RWPE2 (cell line): ENCODE results near the gene RNASEL.

Experiments used
- ATAC-seq: fragments of 200-7000 bp; cut with Tn5 transposase; 3 replicates; pipeline ENCODE4 v1.9.1; 2021; ENCODE audit warnings: low read depth
- DNase-seq: peaks from one replicate; pipeline ENCODE4 v3.0.0-alpha.2; 2020; ENCODE audit warnings: low spot score
- H3K27ac ChIP-seq: fragments of 450-650 bp; 2 replicates; pipeline ENCODE4 v1.5.1; 2017; ENCODE audit warnings: mild to moderate bottlenecking; ENCODE audit not compliant: poor library complexity, severe bottlenecking
- H3K27me3 ChIP-seq: fragments of 250-450 bp; sonication (Bioruptor Pico); 2 replicates; pipeline ENCODE4 v1.5.1; 2021; ENCODE audit warnings: mild to moderate bottlenecking, moderate library complexity; ENCODE audit not compliant: insufficient read depth, poor library complexity, severe bottlenecking
- H3K36me3 ChIP-seq: fragments of 250-450 bp; sonication (Bioruptor Pico); 2 replicates; pipeline ENCODE4 v1.5.1; 2020; ENCODE audit warnings: low read depth, mild to moderate bottlenecking, moderate library complexity
- H3K4me1 ChIP-seq: fragments of 250-450 bp; sonication (Bioruptor Pico); 2 replicates; pipeline ENCODE4 v1.5.1; 2021; ENCODE audit warnings: mild to moderate bottlenecking, moderate library complexity; ENCODE audit not compliant: insufficient read depth, poor library complexity, severe bottlenecking
- H3K4me3 ChIP-seq: fragments of 250-450 bp; sonication (Bioruptor Pico); 2 replicates; pipeline ENCODE4 v1.5.1; 2021; ENCODE audit warnings: mild to moderate bottlenecking, moderate library complexity; ENCODE audit not compliant: severe bottlenecking
- H3K9me3 ChIP-seq: fragments of 250-450 bp; sonication (Bioruptor Pico); 2 replicates; pipeline ENCODE4 v1.5.1; 2021; ENCODE audit warnings: mild to moderate bottlenecking, moderate library complexity; ENCODE audit not compliant: severe bottlenecking
- TF ChIP-seq, protein P1 (sequence below): fragments of 450-650 bp; IDR thresholded peaks from one replicate; pipeline ENCODE4 v1.5.1; 2017; ENCODE audit warnings: mild to moderate bottlenecking, moderate library complexity; ENCODE audit not compliant: poor library complexity, severe bottlenecking

The RNASEL gene, protein sequence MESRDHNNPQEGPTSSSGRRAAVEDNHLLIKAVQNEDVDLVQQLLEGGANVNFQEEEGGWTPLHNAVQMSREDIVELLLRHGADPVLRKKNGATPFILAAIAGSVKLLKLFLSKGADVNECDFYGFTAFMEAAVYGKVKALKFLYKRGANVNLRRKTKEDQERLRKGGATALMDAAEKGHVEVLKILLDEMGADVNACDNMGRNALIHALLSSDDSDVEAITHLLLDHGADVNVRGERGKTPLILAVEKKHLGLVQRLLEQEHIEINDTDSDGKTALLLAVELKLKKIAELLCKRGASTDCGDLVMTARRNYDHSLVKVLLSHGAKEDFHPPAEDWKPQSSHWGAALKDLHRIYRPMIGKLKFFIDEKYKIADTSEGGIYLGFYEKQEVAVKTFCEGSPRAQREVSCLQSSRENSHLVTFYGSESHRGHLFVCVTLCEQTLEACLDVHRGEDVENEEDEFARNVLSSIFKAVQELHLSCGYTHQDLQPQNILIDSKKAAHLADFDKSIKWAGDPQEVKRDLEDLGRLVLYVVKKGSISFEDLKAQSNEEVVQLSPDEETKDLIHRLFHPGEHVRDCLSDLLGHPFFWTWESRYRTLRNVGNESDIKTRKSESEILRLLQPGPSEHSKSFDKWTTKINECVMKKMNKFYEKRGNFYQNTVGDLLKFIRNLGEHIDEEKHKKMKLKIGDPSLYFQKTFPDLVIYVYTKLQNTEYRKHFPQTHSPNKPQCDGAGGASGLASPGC

DNA sequence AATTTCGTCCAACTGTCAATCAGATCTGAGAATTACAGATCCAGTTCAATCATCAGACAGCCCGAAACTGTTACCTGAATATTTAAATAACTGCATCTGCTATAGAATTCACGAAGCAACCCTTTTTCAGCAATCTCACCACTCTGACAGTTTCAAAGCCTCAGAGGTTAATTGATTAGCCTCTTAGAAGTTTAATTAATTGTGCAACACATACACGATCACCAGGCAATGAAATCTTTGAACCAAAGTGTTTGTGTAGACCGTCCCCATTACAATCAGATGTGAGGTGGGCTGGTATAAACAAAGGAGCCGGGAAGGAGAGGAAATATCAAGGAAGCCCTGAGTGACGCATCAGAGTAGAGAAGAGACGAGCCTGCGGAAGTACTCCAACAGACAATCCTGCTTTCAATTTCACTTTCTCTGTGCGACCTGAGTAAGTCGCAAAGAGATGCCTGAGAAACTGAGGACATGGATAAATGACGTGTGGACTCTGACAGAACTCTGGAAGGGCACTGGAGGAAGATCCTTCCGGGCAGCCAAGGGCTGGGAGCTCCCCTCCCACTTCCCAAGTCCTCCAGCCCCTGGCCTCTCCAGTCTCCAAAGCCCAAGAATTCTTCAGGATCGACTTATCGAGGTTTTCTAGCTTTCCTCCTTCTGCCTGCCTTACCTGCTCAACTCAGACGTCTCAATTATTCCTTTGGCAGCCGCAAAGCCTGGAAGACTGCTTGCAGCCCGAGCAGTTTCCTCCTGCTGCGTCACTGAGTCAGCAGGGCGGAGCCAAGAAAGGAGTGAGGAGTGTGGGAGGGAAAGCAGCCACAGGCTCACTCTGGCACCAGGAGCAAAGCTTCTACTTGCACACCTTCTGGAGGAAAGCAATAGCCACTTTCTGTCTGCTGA is at the start of gene RNASEL:
TSS of gene RNASEL (minus strand) at position 757 of the 897 bp plus-strand sequence. CDS start 2,450 bp downstream, outside the sequence.
- DNase-seq = no peak
- Histone ChIP-seq H3K9me3 (no peaks in the 10 kb centered on the region), H3K27ac (peak within 1 kb of the TSS; percentile 64), H3K4me3 (peak within 1 kb of the TSS; percentile 40), H3K36me3 (no peaks in the 10 kb centered on the region), H3K27me3 (no peaks in the 10 kb centered on the region), H3K4me1 (no peaks in the 10 kb centered on the region)
- peak; percentile 93 for ATAC-seq
- TF ChIP-seq, protein P1, sequence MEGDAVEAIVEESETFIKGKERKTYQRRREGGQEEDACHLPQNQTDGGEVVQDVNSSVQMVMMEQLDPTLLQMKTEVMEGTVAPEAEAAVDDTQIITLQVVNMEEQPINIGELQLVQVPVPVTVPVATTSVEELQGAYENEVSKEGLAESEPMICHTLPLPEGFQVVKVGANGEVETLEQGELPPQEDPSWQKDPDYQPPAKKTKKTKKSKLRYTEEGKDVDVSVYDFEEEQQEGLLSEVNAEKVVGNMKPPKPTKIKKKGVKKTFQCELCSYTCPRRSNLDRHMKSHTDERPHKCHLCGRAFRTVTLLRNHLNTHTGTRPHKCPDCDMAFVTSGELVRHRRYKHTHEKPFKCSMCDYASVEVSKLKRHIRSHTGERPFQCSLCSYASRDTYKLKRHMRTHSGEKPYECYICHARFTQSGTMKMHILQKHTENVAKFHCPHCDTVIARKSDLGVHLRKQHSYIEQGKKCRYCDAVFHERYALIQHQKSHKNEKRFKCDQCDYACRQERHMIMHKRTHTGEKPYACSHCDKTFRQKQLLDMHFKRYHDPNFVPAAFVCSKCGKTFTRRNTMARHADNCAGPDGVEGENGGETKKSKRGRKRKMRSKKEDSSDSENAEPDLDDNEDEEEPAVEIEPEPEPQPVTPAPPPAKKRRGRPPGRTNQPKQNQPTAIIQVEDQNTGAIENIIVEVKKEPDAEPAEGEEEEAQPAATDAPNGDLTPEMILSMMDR = no peak

DNA sequence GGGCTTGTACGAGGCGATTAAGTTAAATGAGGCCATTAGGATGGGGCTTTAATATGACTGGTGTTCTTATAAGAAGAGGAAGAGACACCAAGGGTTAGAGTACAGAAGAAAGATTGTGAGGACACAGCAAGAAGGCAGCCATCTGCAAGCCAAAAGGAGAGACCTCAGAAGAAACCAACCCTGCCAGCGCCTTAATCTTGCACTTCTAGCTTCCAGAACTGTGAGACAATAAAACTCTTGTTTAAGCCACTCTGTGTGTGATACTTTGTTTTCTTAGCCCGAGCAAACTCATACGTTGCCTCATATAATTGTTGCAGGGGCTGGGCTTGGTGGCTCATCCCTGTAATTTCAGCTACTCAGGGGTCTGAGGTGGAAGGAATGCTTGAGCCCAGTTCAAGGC is 48.7 kb upstream of the RNASEL start:
- Histone ChIP-seq H3K27ac (no peak overlapping the region), H3K4me3 (no peak overlapping the region), H3K27me3 (no peaks in the 10 kb centered on the region), H3K4me1 (no peaks in the 10 kb centered on the region), H3K36me3 (no peaks in the 10 kb centered on the region), H3K9me3 (no peaks in the 10 kb centered on the region)
- TF ChIP-seq, protein P1 = no peak
- ATAC-seq (no peak), DNase-seq (no peak)

DNA sequence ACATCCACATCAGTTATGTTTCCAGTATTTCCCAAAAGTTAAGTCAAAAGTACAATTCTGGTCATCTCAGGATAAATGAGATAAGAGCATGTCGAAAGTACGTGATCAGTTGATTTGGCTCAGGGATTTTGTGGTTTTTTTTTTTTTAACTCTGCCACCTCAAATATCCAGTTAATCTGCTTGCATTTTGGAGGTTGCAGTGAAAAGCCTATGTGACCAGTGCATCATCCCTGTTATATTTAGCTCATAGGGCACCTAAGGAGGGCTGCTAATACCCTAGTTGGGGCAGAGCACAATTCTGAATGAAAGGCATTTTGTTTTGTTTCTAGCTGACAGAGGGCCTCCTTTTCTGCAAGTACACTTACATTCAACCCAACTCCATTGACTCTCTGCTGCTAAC is 46.8 kb upstream of the RNASEL start:
- no peak for DNase-seq

DNA sequence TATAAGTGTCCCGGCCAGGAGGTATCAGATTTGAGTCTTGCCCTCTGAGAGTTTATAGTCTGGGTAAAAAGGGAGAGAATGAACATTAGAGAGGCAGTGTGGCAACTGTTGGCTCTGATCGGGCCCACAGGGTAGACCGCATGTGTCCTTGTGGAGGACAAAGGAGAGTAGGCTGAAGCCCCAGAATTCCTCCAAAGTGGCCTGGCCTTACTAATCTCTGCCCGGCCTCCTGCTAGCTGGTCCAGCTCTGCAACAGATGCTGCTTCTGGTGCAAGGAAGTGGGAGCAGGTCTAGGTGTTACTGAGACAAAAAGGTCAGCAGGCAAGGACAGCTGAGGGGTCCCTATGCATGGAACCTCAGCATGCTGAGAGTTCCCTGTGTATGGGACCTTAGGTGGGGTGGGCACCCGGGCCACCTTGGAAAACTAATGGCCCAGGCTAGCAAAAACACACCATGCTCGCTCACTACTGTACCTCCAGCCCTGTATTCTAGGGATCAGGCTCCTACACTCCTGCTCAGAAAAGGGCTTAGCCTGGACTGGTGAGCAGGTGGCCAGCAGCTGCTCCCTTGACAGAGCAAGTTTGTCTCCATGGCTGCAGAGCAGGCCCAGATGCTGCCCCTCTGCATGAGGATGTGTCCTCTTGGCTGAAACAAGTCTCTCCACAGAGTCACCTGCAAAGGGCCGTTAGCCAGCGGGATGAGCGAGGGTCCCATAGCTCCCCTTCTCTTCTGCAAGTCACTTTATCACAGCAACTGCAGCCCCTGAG is 45.4 kb upstream of the RNASEL start:
- H3K4me3 ChIP-seq = no peak overlapping the region
- H3K9me3 ChIP-seq = no peaks in the 10 kb centered on the region
- no peaks in the 10 kb centered on the region for H3K4me1 ChIP-seq
- H3K36me3 ChIP-seq = no peaks in the 10 kb centered on the region
- no peaks in the 10 kb centered on the region for H3K27me3 ChIP-seq
- no peak overlapping the region for H3K27ac ChIP-seq
- DNase-seq (no peak), ATAC-seq (no peak; the same call in 2 of the 3 replicates)
- TF ChIP-seq, protein P1 = no peak

More for the DNA sequence above, 46.8 kb upstream of the RNASEL start:
- no peak for ATAC-seq
- Histone ChIP-seq H3K9me3 (no peaks in the 10 kb centered on the region), H3K27ac (no peak overlapping the region), H3K4me1 (no peaks in the 10 kb centered on the region), H3K36me3 (no peaks in the 10 kb centered on the region), H3K27me3 (no peaks in the 10 kb centered on the region), H3K4me3 (no peak overlapping the region)
- TF ChIP-seq, protein P1 = no peak
